SH-SY5Y (cell line): ENCODE data around the gene ZSWIM6.

Experiments
- GATA2 ChIP-seq: IDR thresholded peaks from 2 replicates; pipeline ENCODE4 v1.6.1; 2011; ENCODE audit warnings: mild to moderate bottlenecking, low read depth, low read length
- GATA3 ChIP-seq: IDR thresholded peaks from 2 replicates; pipeline ENCODE4 v1.6.1; 2011; ENCODE audit warnings: low read depth, mild to moderate bottlenecking, low read length, moderate library complexity

- TF ChIP-seq GATA2 = no peak
- no peak for TF ChIP-seq GATA3
Measured at GRCh38 chr5:61569353-61569752, 237.3 kb downstream of the ZSWIM6 start.
